Stimulated activated CD8-positive, alpha-beta memory T cell treated with anti-CD3 and anti-CD28 coated beads, Interleukin-12 subunit alpha, Interleukin-12 subunit beta, amount 100 ng/mL, for 4 hours (primary cell): Measurements from ENCODE around the gene KEL.
A peak's percentile ranks its signal among the peaks of the same experiment; 100 is the strongest.
"Not testable (repeated sequence)": the region's sequence is repeated elsewhere in the genome, so short reads cannot be mapped to it uniquely, and the experiment has no call there.

Experiments
- DNase-seq: peaks from one replicate; pipeline ENCODE4 v3.0.0-alpha.2; 2020; ENCODE audit warnings: low read depth

Gene KEL

GRCh38 chr7:142961973-142962926 lies at the start of gene KEL:
Gene KEL, minus strand, starts transcription at chr7:142962363. Its CDS starts 157 bp downstream, at chr7:142962206.
- no peak for DNase-seq

GRCh38 chr7:143008007-143008901 lies 46.1 kb upstream of the KEL start:
- DNase-seq = peak; percentile 57

GRCh38 chr7:143005632-143006260 lies 43.6 kb upstream of the KEL start:
- no peak for DNase-seq

- DNase-seq = no peak
Measured at GRCh38 chr7:143003393-143004051, 41.4 kb upstream of the KEL start.

GRCh38 chr7:143002898-143003297 lies 40.7 kb upstream of the KEL start:
- DNase-seq = no peak

GRCh38 chr7:143002106-143002505 lies 39.9 kb upstream of the KEL start:
- no peak for DNase-seq

GRCh38 chr7:143000648-143001047 lies 38.5 kb upstream of the KEL start:
- no peak for DNase-seq

GRCh38 chr7:142999793-143000192 lies 37.6 kb upstream of the KEL start:
- DNase-seq = no peak

GRCh38 chr7:142998966-142999365 lies 36.8 kb upstream of the KEL start:
- no peak for DNase-seq

- DNase-seq = no peak
Measured at GRCh38 chr7:142997456-142997989, 35.4 kb upstream of the KEL start.

GRCh38 chr7:142992427-142992826 lies 30.3 kb upstream of the KEL start:
- DNase-seq = no peak

- DNase-seq = no peak
Measured at GRCh38 chr7:142984297-142984696, 22.1 kb upstream of the KEL start.

GRCh38 chr7:142983825-142984224 lies 21.7 kb upstream of the KEL start:
- DNase-seq = no peak

GRCh38 chr7:142978402-142978801 lies 16.2 kb upstream of the KEL start:
- not testable (repeated sequence) for DNase-seq

GRCh38 chr7:142974626-142975025 lies 12.5 kb upstream of the KEL start:
- no peak for DNase-seq

- DNase-seq = no peak
Measured at GRCh38 chr7:142969183-142969582, 7.0 kb upstream of the KEL start.

- no peak for DNase-seq
Measured at GRCh38 chr7:142968229-142968628, 6.1 kb upstream of the KEL start.

GRCh38 chr7:142964502-142965246 lies 2.5 kb upstream of the KEL start:
- no peak for DNase-seq

GRCh38 chr7:142963993-142964392 lies 1.8 kb upstream of the KEL start:
- DNase-seq = no peak

GRCh38 chr7:142962991-142963390 lies 828 bp upstream of the KEL start:
- DNase-seq = no peak

GRCh38 chr7:142961595-142961972 lies 579 bp downstream of the KEL start:
- DNase-seq = no peak
